HL-60 (cell line): ENCODE results near the gene CCDC88B.

Experiments used
- GABPA ChIP-seq: IDR thresholded peaks from 2 replicates; pipeline ENCODE4 v1.6.1; 2012; ENCODE audit warnings: low read depth
- POLR2AphosphoS5 ChIP-seq: IDR thresholded peaks from 2 replicates; pipeline ENCODE4 v1.6.1; 2012; ENCODE audit warnings: low read depth
- REST ChIP-seq: IDR thresholded peaks from 2 replicates; pipeline ENCODE4 v1.6.1; 2012; ENCODE audit warnings: low read depth; ENCODE audit not compliant: insufficient replicate concordance
- SPI1 ChIP-seq: IDR thresholded peaks from 2 replicates; pipeline ENCODE4 v1.6.1; 2012; ENCODE audit warnings: low read depth, mild to moderate bottlenecking, borderline replicate concordance
- TF ChIP-seq, protein P1 (sequence below): IDR thresholded peaks from one replicate; pipeline ENCODE4 v1.5.1; 2011; ENCODE audit warnings: low read length, control low read depth, inconsistent platforms; ENCODE audit not compliant: insufficient read depth

GRCh38 chr11:64382586-64382985 is 42.6 kb downstream of the CCDC88B start:
- TF ChIP-seq, protein P1, sequence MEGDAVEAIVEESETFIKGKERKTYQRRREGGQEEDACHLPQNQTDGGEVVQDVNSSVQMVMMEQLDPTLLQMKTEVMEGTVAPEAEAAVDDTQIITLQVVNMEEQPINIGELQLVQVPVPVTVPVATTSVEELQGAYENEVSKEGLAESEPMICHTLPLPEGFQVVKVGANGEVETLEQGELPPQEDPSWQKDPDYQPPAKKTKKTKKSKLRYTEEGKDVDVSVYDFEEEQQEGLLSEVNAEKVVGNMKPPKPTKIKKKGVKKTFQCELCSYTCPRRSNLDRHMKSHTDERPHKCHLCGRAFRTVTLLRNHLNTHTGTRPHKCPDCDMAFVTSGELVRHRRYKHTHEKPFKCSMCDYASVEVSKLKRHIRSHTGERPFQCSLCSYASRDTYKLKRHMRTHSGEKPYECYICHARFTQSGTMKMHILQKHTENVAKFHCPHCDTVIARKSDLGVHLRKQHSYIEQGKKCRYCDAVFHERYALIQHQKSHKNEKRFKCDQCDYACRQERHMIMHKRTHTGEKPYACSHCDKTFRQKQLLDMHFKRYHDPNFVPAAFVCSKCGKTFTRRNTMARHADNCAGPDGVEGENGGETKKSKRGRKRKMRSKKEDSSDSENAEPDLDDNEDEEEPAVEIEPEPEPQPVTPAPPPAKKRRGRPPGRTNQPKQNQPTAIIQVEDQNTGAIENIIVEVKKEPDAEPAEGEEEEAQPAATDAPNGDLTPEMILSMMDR: no peak
- TF ChIP-seq REST (no peak), GABPA (no peak), POLR2AphosphoS5 (no peak), SPI1 (no peak)
